SK-N-SH (cell line): Measurements from ENCODE around the gene ARHGAP15. TPM values are rescaled to one million over a fixed set of nuclear protein-coding genes. Genes with fewer than 3 reads are reported as not detected.

ENCODE experiments used
- CTCF ChIA-PET: fragments of 300-600, 350-600 bp; formaldehyde crosslinking; extraction: SDS; loops from one replicate; lab custom pipeline; 2021; lab: Yijun Ruan, JAX
- POLR2A ChIA-PET: fragments of 350-600 bp; sonication (Branson Sonifier 250); formaldehyde crosslinking; extraction: SDS; loops from one replicate; lab custom pipeline; 2020; ENCODE audit warnings: antibody characterized with exemption, inconsistent platforms; lab: Yijun Ruan, JAX
- DNase-seq: peaks from one replicate; pipeline ENCODE4 v3.0.0; 2012
- H2AFZ ChIP-seq: fragments of 200-600 bp; sonication (generic); 2 replicates; pipeline ENCODE4 v1.8.1; 2016; ENCODE audit warnings: antibody characterized with exemption, mild to moderate bottlenecking, low read depth
- H3F3A ChIP-seq: fragments of 200-600 bp; sonication (generic); replicated peaks from 2 replicates; pipeline ENCODE3; 2016; ENCODE audit warnings: antibody characterized with exemption, mild to moderate bottlenecking; ENCODE audit not compliant: insufficient read depth
- H3K27ac ChIP-seq, 2 experiments: fragments of 200-500 bp in 1 of 2; fragments of 200-600 bp in 1 of 2; sonication (Bioruptor generic) in 1 of 2; sonication (generic), shearing (Covaris generic) in 1 of 2; 2 replicates each; pipeline versions ENCODE4 v1.5.1 to v1.6.1; 2014 to 2016; ENCODE audit warnings: low read depth in 2 of 2, inconsistent platforms in 1 of 2, low read length in 1 of 2, mild to moderate bottlenecking in 1 of 2, mixed read lengths in 1 of 2
- H3K27me3 ChIP-seq: fragments of 200-600 bp; sonication (generic), shearing (Covaris generic); 2 replicates; pipeline ENCODE4 v1.6.1; 2016; ENCODE audit warnings: mixed run types; ENCODE audit not compliant: insufficient read depth
- H3K36me3 ChIP-seq, 2 experiments: fragments of 200-500 bp in 1 of 2; fragments of 200-600 bp in 1 of 2; sonication (Bioruptor generic) in 1 of 2; sonication (generic) in 1 of 2; replicated peaks in 1 of 2; 2 replicates each; pipeline versions ENCODE3 to v1.5.1; 2014 to 2016; ENCODE audit warnings: low read length in 1 of 2, mild to moderate bottlenecking in 1 of 2; ENCODE audit not compliant: insufficient read depth in 2 of 2, control insufficient read depth in 1 of 2
- H3K4me1 ChIP-seq, 2 experiments: fragments of 200-500 bp in 1 of 2; fragments of 200-600 bp in 1 of 2; sonication (Bioruptor generic) in 1 of 2; sonication (generic), shearing (Covaris generic) in 1 of 2; 2 replicates each; pipeline versions ENCODE4 v1.5.1 to v1.6.1; 2014 to 2016; ENCODE audit warnings: low read depth in 1 of 2, low read length in 1 of 2, mixed run types in 1 of 2; ENCODE audit not compliant: insufficient read depth in 2 of 2, control insufficient read depth in 1 of 2
- H3K4me2 ChIP-seq: fragments of 200-600 bp; sonication (generic), shearing (Covaris generic); 2 replicates; pipeline ENCODE4 v1.6.1; 2017; ENCODE audit warnings: mixed run types
- H3K4me3 ChIP-seq, 2 experiments: fragments of 200-500 bp in 1 of 2; fragments of 200-600 bp in 1 of 2; sonication (Bioruptor generic) in 1 of 2; sonication (generic), shearing (Covaris generic) in 1 of 2; 2 replicates each; pipeline versions ENCODE4 v1.5.1 to v1.8.1; 2014 to 2016; ENCODE audit warnings: low read depth in 2 of 2, inconsistent platforms in 1 of 2, low read length in 1 of 2, mild to moderate bottlenecking in 1 of 2, mixed read lengths in 1 of 2, moderate library complexity in 1 of 2
- H3K79me2 ChIP-seq: fragments of 200-600 bp; sonication (generic); 2 replicates; pipeline ENCODE4 v1.8.1; 2017; ENCODE audit warnings: mild to moderate bottlenecking; ENCODE audit not compliant: insufficient read depth
- H3K9ac ChIP-seq: fragments of 200-600 bp; sonication (generic); 2 replicates; pipeline ENCODE4 v1.6.1; 2017; ENCODE audit warnings: mixed run types
- H3K9me2 ChIP-seq: fragments of 200-600 bp; sonication (generic); 2 replicates; pipeline ENCODE4 v1.6.1; 2017; ENCODE audit warnings: mixed run types
- H3K9me3 ChIP-seq: fragments of 200-600 bp; sonication (generic); 2 replicates; pipeline ENCODE4 v1.6.1; 2017; ENCODE audit warnings: mixed run types, mild to moderate bottlenecking, moderate library complexity
- H4K20me1 ChIP-seq: fragments of 200-600 bp; sonication (generic); 2 replicates; pipeline ENCODE4 v1.6.1; 2017; ENCODE audit warnings: mild to moderate bottlenecking, mixed run types; ENCODE audit not compliant: insufficient read depth
- PBX3 ChIP-seq: IDR thresholded peaks from 2 replicates; pipeline ENCODE4; 2012
- POLR2AphosphoS5 ChIP-seq: IDR thresholded peaks from 2 replicates; pipeline ENCODE4 v1.6.1; 2012; ENCODE audit warnings: low read depth, low read length
- REST ChIP-seq: IDR thresholded peaks from 2 replicates; pipeline ENCODE4 v1.6.1; 2012; ENCODE audit warnings: mild to moderate bottlenecking, low read depth, low read length, moderate library complexity
- SMC3 ChIP-seq: IDR thresholded peaks from 2 replicates; pipeline ENCODE4 v1.6.1; 2012; ENCODE audit warnings: low read depth, low read length, improper control_type of control experiment
- TCF12 ChIP-seq: IDR thresholded peaks from 2 replicates; pipeline ENCODE4 v1.4.0; 2012
- USF1 ChIP-seq: IDR thresholded peaks from 2 replicates; pipeline ENCODE4 v1.4.0; 2012; ENCODE audit warnings: low read depth, borderline replicate concordance
- WGBS: methylation state at CpG from one replicate; pipeline ENCODE4 v1.1.6; 2017; ENCODE audit warnings: low lambda C conversion rate; 5-methylcytosine and 5-hydroxymethylcytosine counted together
- polyA plus RNA-seq, 3 experiments: library from polyadenylated mRNA; depleted of rRNA; stranded (reverse); fragments of >200 nt; gene quantifications; 2 replicates each; pipeline ENCODE4 v1.2.3, GENCODE V29; 2012
- TF ChIP-seq, protein P1 (sequence below): IDR thresholded peaks from 2 replicates; pipeline ENCODE4 v1.4.0; 2012; ENCODE audit warnings: low read depth

Gene ARHGAP15
- polyA plus RNA-seq, 1 of the 3 experiments (the other 2 are of a cell fraction) = not detected

- no peaks in the 10 kb centered on the region for H3K9me2 ChIP-seq
- WGBS = 61% methylated on average over 2 of the region's 2 CpGs
Measured at GRCh38 chr2:143622106-143622505, 492.9 kb downstream of the ARHGAP15 start.

More at GRCh38 chr2:143622106-143622505, 492.9 kb downstream of the ARHGAP15 start:
- Histone ChIP-seq H3K27ac (no peak overlapping the region), H3K9ac (no peak overlapping the region), H2AFZ (no peak overlapping the region), H3K4me3 (no peak overlapping the region), H3F3A (no peaks in the 10 kb centered on the region), H3K9me3 (no peaks in the 10 kb centered on the region), H3K36me3 (no peaks in the 10 kb centered on the region), H3K79me2 (no peaks in the 10 kb centered on the region), H3K27me3 (no peaks in the 10 kb centered on the region), H3K4me1 (peaks cover 0 to 5% of the 10 kb centered on the region in 2 experiments; a peak in 2 of 4 replicates), H4K20me1 (no peaks in the 10 kb centered on the region), H3K4me2 (no peak overlapping the region)
- POLR2A ChIA-PET = no interaction called here
- TF ChIP-seq, protein P1, sequence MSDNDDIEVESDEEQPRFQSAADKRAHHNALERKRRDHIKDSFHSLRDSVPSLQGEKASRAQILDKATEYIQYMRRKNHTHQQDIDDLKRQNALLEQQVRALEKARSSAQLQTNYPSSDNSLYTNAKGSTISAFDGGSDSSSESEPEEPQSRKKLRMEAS = no peak
- TF ChIP-seq REST (no peak), PBX3 (no peak), SMC3 (no peak), TCF12 (no peak), POLR2AphosphoS5 (no peak), USF1 (no peak)
- CTCF ChIA-PET = interaction anchor here (1.3 kb wide), 1 partner anchor 21 kb away, joined by 3 read pairs; no protein-coding TSS in a partner anchor
- no peak for DNase-seq
